DLD1 (cell line): ENCODE measurements around the gene MAP2K2.
"Not testable (repeated sequence)": the region's sequence is repeated elsewhere in the genome, so short reads cannot be mapped to it uniquely, and the experiment has no call there.

Experiments
- in situ Hi-C: cut with HindIII; loops from 2 replicates; pipeline ENCODE4 v1.10.0; 2017; ENCODE audit warnings: low sequenced_read_pairs

Gene MAP2K2

GRCh38 chr19:4123615-4124568, at the start of gene MAP2K2:
MAP2K2 (minus strand) TSS chr19:4124122; CDS start chr19:4123875, 247 bp downstream.
- in situ Hi-C loops = no loop called here

DNA sequence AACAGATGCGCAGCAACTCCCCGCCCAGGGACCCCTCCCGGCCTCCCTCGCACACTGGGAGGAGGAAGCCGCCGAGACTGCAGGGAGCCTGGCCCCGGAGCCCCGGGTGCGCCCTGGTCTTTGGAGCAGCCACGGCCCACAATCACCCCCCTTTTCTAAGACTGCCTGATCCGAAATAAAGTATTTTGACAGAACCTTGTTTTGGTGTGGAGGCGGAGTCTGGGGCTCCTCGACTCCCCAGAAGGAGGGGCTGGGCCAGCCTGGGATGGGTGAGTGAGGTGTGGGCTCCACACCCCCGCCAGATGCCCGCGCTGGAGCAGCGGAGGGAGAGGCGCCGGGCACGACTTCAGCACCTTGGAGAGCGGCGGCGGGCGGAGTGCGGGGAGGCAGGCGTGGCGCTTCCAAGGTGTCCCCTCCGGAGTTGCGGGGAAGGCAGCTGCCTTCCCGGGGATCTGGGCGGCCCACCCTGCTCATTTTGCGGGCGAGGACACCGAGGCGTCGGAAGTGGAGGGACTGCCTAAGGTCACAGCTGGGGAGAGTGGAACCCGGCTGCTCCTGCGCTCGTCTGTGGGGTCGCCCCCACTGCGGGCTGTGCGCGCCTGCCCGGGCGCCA, 49.0 kb upstream of the MAP2K2 start:
- in situ Hi-C loops = no loop called here

DNA sequence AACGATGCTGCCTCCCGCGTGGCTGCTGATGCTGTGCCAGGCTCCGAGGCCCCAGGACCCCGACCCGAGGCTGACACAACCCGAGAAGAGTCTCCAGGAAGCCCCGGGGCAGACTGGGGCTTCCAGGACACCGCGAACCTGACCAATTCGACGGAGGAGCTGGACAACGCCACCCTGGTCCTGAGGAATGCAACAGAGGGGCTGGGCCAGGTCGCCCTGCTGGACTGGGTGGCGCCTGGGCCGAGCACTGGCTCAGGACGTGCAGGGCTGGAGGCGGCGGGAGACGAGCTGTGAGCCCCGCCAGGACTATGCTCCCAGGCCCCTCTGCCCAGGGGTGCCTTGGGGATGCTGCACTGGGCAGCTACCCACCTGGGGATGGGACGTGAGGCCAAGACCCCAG, 47.8 kb upstream of the MAP2K2 start:
- in situ Hi-C loops = no loop called here

GRCh38 chr19:4164262-4164661, 40.3 kb upstream of the MAP2K2 start:
- in situ Hi-C loops = no loop called here

DNA sequence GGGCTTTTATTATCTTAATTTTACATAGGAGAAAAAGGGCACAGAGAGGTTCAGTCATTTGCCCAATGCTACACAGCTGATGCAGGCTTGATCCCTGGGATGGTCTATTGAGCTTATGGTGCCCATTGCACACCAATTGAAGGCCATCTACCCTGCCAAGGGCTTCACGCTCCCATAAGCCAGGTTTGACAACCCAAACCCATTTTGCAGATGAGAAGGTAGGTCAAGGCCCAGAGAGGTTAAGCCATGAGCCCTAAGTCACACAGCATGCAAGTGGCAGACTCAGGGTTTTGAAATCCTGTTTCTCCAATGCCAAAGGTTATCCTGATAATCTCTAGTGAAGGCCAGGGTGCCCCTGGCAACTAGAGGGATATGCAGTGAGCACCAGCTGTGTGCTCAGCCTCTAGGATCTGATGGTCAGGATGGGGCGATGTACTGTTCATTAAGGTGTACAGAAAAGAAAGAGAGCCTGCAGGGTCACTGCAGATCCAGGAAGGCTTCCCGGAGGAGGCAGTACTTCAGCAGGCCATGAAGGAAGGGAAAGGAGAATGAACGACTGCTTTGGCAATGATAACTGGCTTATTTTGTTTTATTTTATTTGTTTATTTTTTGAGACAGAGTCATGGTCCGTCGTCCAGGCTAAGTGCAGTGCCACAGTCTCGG, 37.6 kb upstream of the MAP2K2 start:
- in situ Hi-C loops = no loop called here

GRCh38 chr19:4157971-4158370, 34.0 kb upstream of the MAP2K2 start:
- in situ Hi-C loops = not testable (repeated sequence)

DNA sequence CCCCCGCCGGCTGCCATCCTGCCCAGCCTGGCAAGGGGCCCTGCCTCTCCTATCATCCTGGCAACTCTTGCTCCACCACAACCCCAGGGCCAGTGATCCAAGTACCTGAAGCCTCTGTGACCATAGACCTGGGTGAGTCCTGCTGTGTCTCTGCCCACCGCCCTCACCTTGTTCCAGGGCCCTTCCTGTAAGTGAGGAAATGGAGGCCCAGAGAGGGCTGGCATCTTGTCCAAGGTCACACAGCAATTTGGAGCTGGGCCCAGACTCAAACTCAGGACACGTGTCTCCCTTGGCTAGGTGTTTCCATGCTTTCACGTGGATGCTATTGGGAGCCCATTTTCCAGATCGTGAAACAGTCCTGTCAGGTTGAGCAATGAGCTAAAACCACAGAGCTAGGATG, 33.2 kb upstream of the MAP2K2 start:
- in situ Hi-C loops = no loop called here

DNA sequence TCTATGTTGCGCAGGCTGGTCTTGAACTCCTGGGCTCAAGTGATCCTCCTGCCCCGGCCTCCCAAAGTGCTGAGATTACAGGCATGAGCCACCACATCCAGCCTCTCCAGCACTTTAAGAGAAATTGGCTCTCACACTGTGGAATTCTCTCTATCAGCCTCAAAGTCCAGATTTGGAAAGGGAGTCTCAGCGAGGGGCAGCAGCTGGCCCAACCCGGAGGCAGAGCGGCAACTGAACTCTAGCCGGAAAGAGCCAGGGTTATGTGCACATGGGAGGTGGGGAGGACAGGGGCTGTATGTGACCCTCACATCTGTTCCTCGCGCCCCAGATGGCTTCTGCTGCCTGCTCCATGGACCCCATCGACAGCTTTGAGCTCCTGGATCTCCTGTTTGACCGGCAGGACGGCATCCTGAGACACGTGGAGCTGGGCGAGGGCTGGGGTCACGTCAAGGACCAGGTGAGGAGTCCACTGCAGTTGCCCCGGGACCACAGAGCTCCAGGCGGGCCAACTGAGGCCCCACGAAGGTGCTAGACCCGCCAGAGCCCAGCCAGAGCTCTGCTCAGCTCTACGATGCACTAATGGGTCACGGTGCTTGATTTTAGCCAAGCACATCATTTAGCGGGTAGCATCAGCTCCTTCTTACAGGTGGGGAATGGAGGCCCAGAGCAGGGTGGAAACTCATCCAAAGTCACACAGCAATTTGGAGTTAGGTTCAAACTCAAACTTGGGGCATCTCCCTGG, 30.8 kb upstream of the MAP2K2 start:
- in situ Hi-C loops = no loop called here

GRCh38 chr19:4152241-4152998, 28.5 kb upstream of the MAP2K2 start:
- in situ Hi-C loops = no loop called here

DNA sequence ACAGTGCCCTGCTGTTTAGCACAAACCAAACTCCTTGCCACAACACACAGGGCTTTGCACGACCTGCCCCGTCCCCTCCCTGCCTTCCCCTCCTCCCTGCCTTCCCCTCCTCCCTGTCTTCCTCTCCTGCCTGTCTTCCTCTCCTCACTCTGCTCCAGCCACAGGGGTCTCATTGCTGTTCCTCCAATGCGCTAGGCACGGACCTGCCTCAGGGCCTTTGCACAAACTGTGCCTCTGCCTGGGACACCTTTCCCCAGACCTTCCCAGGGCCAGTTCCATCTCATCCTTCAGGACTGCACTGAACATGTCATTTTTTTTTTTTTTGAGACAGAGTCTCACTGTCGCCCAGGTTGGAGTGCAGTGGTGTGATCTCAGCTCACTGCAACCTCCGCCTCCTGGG, 27.7 kb upstream of the MAP2K2 start:
- in situ Hi-C loops = no loop called here

DNA sequence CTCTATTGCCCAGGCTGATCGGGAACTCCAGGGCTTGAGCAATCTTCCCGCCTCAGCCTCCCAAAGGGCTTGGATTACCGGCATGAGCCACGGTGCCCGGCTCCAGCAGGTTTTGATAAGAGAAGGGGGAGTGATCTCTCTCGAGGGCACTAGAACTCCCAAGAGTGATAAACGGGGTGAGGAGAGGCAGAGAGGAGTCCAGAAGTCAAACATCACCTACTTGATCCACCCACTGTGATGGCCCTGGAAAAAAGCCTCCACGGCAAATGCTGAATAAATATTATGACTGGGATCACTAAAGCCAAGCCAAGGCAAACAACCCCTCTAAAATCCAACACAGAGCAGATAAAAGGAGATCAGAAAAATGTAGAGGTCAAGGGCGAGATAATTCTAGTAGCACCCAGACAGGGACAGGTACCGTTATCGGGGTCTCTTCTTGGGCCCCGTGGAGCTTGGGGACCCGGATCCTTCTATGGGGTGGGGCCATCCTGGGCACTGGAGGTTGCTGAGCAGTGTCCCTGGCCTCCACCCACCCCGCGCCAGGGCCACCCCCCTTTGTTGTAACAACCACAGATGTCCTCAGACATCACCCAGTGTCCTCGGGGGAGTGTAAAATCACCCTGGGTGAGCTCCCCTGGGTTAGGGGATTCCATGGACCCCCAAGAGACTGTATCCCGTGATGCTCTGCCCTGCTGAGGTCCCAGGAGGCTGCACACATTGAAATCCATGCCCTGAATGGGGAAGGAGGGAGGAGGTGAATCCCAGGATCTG, 25.8 kb upstream of the MAP2K2 start:
- in situ Hi-C loops = no loop called here

DNA sequence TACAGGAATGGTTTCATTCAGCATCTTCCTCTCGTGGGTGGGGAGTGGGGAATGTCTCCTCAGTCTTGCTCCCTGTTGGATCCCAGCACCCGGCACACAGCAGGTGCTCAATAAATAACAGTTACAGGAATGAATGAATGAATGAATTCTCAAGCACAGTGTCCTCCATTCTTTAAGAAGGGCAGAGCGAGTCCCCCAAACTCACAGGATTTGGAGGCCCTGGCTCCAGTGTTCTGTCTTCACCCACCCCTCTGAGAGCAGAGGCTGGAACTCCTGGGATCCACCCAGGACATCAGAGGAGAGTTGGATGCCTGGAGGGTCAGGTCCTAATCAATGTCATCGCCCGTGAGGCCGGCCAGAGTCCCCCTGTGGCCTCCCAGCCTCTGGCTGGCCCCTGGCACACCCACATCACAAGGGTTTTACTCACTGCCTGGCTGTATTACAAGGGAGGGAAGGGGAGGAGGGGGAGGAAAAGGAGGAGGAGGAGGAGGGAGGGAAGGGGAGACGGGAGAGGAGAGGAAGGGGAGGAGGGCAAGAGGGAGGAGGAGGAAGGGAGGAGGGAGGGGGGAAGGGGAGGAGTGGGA, 20.8 kb upstream of the MAP2K2 start:
- in situ Hi-C loops = no loop called here

DNA sequence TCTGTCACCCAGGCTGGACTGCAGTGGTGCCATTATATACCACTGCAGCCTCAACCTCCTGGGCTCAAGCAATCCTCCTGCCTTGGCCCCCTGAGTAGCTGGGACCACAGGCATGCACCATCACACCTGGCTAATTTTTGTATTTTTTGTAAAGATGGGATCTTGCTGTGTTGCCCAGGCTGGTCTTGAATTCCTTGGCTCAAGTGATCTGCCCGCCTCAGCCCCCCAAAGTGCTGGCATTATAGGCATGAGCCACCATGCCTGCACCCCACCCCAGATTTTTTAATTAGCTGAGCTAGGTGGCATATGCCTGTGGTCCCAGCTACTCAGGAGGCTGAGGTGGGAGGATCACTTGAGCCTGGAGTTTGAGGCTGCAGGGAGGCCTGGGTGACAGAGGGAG, 19.0 kb upstream of the MAP2K2 start:
- in situ Hi-C loops = not testable (repeated sequence)

- in situ Hi-C loops = no loop called here
These were observed 16.4 kb upstream of the MAP2K2 start for GRCh38 chr19:4140237-4140711.

GRCh38 chr19:4139614-4140236, 15.8 kb upstream of the MAP2K2 start:
- in situ Hi-C loops = no loop called here

GRCh38 chr19:4138445-4138844, 14.5 kb upstream of the MAP2K2 start:
- in situ Hi-C loops = no loop called here

- in situ Hi-C loops = no loop called here
These were observed 12.8 kb upstream of the MAP2K2 start for GRCh38 chr19:4136680-4137088.

- in situ Hi-C loops = not testable (repeated sequence)
These were observed 11.5 kb upstream of the MAP2K2 start for GRCh38 chr19:4135386-4135785.

DNA sequence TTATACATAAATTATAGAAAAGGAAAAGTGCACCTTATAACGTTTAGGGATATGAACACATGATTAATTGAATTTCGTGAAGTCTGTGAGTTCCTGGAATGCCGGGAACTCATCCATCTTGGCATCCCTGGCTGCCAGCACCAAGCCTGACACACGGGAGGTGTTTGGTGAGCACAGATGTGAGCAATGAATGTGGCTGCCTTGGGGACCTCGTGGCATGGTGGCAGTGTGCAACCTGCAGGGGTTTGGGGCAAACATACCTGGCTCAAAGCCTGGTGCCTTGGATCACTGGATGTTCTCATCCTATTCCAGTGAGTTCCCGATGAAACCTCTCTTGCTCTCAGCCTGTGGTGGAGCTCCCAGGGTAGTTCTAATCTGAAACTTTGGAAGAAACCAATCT, 10.4 kb upstream of the MAP2K2 start:
- in situ Hi-C loops = no loop called here
